ENCODE measurements around the gene CLK2. TPM values are rescaled to one million over a fixed set of nuclear protein-coding genes. Genes with fewer than 3 reads are reported as not detected.
A peak's percentile ranks its signal among the peaks of the same experiment; 100 is the strongest.
"Not testable (repeated sequence)": the region's sequence is repeated elsewhere in the genome, so short reads cannot be mapped to it uniquely, and the experiment has no call there.

Gene CLK2
- total RNA-seq, 1 experiment from 2014 or later, result 72.6 TPM

GRCh38 chr1:155226188-155226909 lies 47.0 kb downstream of the CLK2 start:
- peaks cover 11% of the 10 kb centered on the region for H3K79me2 ChIP-seq (ENCODE audit: insufficient read depth, low read length)
- peak overlapping the region; percentile 88 for H3K4me2 ChIP-seq (ENCODE audit: low read length)
- no peaks in the 10 kb centered on the region for H3K27me3 ChIP-seq (ENCODE audit: insufficient read depth, low read length)
- intact Hi-C loops (cut with micrococcal nuclease), result loop anchor here (2.0 kb wide), 1 partner anchor 18 kb away; the partner anchor contains the start of gene MTX1
- ChIA-PET POLR2A (interaction anchor here (0.7 to 3.0 kb wide), 8 partner anchors 14 to 53 kb away, joined by 3 to 14 read pairs (median 4); partner anchors contain the start of genes KRTCAP2, MTX1 and THBS3), CTCF (interaction anchor here (0.7 to 2.1 kb wide), 6 partner anchors 19 to 135 kb away, joined by 3 to 9 read pairs (median 4); partner anchors contain the start of genes KRTCAP2 and TRIM46), RAD21 (ENCODE audit: low non-redundant PET in 1 of 2, low total read pairs in 2 of 2, uncharacterized antibody in 2 of 2, unreplicated experiment in 2 of 2) (no interaction called here)
- H3K4me1 ChIP-seq (ENCODE audit: control insufficient read depth in 1 of 2, insufficient read depth in 2 of 2, low read length in 2 of 2), result peaks cover 17 to 43% of the 10 kb centered on the region in 2 experiments
- peak overlapping the region; percentile 63 to 69 for H3K4me3 ChIP-seq (replicated peaks in 1 of 2; ENCODE audit: low read depth in 1 of 2, low read length in 2 of 2)
- H3K9me3 ChIP-seq (ENCODE audit: control insufficient read depth in 1 of 2, insufficient read depth in 1 of 2, low read depth in 1 of 2, low read length in 2 of 2), result no peaks in the 10 kb centered on the region
- DNase-seq (ENCODE audit: low read depth, low spot score), result peak; percentile 71
- H3K9ac ChIP-seq (ENCODE audit: low read length), result peak overlapping the region; percentile 78
- ATAC-seq, result peak; percentile 51
- BruUV-seq (replicated peaks), result no TSS peak
- H4K20me1 ChIP-seq (ENCODE audit: insufficient read depth), result no peaks in the 10 kb centered on the region
- no peak overlapping the region for H2AFZ ChIP-seq (ENCODE audit: low read depth, low read length, poor library complexity, severe bottlenecking)
- TF ChIP-seq SIN3A (IDR thresholded peaks at IDR 0.05; ENCODE audit: low read depth), result peak; percentile 26; the same call in 1 of the 2 replicates
- TF ChIP-seq EZH2 (IDR thresholded peaks at IDR 0.05), result no peak
- peak; percentile 7 for TF ChIP-seq YY1 (IDR thresholded peaks at IDR 0.05; ENCODE audit: extremely low read depth, insufficient replicate concordance, low read depth, low read length)
- TF ChIP-seq CTCF (IDR thresholded peaks at IDR 0.05 in 2 of 3, conservative IDR thresholded peaks at IDR 0.05 in 1 of 3; ENCODE audit: borderline replicate concordance in 1 of 3, insufficient read depth in 1 of 3, low read depth in 2 of 3, low read length in 2 of 3), result peak; percentile 49 to 82 (median 61)
- TF ChIP-seq RAD21 (IDR thresholded peaks at IDR 0.05; ENCODE audit: low read depth), result peak; percentile 77
- TF ChIP-seq CEBPB (IDR thresholded peaks at IDR 0.05; ENCODE audit: low read depth), result no peak
- no peaks in the 10 kb centered on the region for H3K9me2 ChIP-seq (ENCODE audit: insufficient read depth)
- no peaks in the 10 kb centered on the region for H3K36me3 ChIP-seq (ENCODE audit: control insufficient read depth in 1 of 2, insufficient read depth in 2 of 2, low read length in 2 of 2)
- H3K27ac ChIP-seq (ENCODE audit: low read depth, low read length), result peak overlapping the region; percentile 95

- H3K4me3 ChIP-seq (replicated peaks in 1 of 2; ENCODE audit: low read depth in 1 of 2, low read length in 2 of 2); H2AFZ ChIP-seq (ENCODE audit: low read depth, low read length, poor library complexity, severe bottlenecking); H3K9ac ChIP-seq (ENCODE audit: low read length); DNase-seq (ENCODE audit: low read depth, low spot score); H3K9me3 ChIP-seq (ENCODE audit: control insufficient read depth in 1 of 2, insufficient read depth in 1 of 2, low read depth in 1 of 2, low read length in 2 of 2); H3K9me2 ChIP-seq (ENCODE audit: insufficient read depth); H3K27me3 ChIP-seq (ENCODE audit: insufficient read depth, low read length); H3K36me3 ChIP-seq (ENCODE audit: control insufficient read depth in 1 of 2, insufficient read depth in 2 of 2, low read length in 2 of 2); BruUV-seq (replicated peaks); intact Hi-C loops (cut with micrococcal nuclease); ATAC-seq; RAD21 ChIA-PET (ENCODE audit: low non-redundant PET in 1 of 2, low total read pairs in 2 of 2, uncharacterized antibody in 2 of 2, unreplicated experiment in 2 of 2); H4K20me1 ChIP-seq (ENCODE audit: insufficient read depth): not testable (repeated sequence)
- Histone ChIP-seq H3K4me1 (ENCODE audit: control insufficient read depth in 1 of 2, insufficient read depth in 2 of 2, low read length in 2 of 2) (peaks cover 17 to 43% of the 10 kb centered on the region in 2 experiments), H3K27ac (ENCODE audit: low read depth, low read length) (peak overlapping the region; percentile 95; the same call in 1 of the 2 replicates), H3K79me2 (ENCODE audit: insufficient read depth, low read length) (peaks cover 11% of the 10 kb centered on the region), H3K4me2 (ENCODE audit: low read length) (peak overlapping the region; percentile 88; the same call in 1 of the 2 replicates)
- POLR2A ChIA-PET, result interaction anchor here (1.4 to 3.0 kb wide), 2 partner anchors 31 to 50 kb away, joined by 4 to 14 read pairs; no protein-coding TSS in a partner anchor
- CTCF ChIA-PET, result interaction anchor here (2.1 to 2.8 kb wide), 2 partner anchors 32 to 52 kb away, joined by 7 to 9 read pairs; partner anchors contain the start of genes KRTCAP2 and TRIM46
Measured at GRCh38 chr1:155225404-155225759, 47.9 kb downstream of the CLK2 start.
